NCI-H2196 treated with DMSO at 0.1 percent for 48 hours (cell line): Measurements from ENCODE around the gene SYN1.
A peak's percentile ranks its signal among the peaks of the same experiment; 100 is the strongest.

Experiments used
- DNase-seq: peaks from one replicate; lab custom pipeline; 2025; ENCODE audit not compliant: unreplicated experiment; lab: John Stamatoyannopoulos, UW

Gene SYN1

DNA sequence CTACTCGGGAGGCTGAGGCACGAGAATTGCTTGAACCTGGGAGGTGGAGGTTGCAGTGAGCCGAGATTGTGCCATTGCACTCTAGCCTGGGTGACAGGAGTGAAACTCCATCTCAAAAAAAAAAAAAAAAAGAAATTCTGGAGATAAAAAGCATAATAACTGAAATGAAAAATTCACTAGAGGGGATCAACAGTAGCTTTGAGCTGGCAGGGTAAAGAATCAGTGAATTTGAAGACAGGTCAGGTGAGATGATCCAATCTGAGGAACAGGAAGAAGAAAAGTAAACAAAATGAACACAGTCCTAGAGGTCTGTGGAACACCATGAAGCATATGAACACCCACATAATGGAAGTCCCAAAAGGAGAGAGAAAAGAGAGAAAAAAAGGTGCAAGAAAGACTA lies 22.4 kb downstream of the SYN1 start:
- DNase-seq, result no peak

DNA sequence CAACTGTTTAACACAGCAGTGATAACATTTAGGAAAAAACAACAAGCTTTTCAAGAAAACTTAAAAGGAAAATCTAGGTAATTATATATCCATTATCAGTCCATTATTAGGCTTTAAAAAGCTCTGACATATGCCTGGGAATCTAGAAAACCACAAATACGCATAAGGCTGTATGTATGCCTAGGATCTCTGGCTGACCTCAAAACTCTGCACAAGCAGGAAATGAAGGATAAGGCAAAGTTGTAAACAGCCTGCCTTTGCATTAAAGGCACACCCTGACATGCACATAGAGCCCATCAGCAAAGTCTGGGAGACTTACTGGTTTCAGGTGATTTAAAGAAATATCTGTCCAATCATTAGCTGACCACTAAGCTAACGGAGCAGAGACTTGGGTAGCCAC lies 23.4 kb downstream of the SYN1 start:
- DNase-seq, result no peak

DNA sequence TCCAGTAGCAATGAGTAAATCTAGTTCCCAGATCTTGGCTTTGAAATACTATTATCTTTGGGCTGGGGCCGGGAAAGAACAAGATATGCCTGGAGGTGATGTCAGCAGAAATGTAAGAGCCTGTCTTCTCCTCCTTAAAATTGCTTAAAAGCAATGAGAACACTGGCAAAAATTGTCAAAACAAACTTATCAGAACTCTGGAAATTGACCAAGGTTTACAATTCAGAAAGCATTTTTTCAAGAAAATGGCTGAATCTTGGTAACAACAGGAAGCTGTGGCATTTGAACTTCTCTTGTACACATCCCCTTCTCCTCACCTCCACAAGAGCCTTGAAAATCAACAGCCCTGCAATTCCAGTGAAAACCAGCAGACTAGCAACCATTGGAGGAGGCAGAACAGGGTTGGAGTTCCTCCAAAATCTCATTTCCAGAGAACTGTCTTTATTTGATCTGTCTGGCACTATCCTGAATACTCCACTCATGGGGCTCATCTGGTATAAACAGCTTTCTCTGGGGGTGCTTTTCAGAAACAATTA lies 23.9 kb downstream of the SYN1 start:
- DNase-seq, result no peak

DNA sequence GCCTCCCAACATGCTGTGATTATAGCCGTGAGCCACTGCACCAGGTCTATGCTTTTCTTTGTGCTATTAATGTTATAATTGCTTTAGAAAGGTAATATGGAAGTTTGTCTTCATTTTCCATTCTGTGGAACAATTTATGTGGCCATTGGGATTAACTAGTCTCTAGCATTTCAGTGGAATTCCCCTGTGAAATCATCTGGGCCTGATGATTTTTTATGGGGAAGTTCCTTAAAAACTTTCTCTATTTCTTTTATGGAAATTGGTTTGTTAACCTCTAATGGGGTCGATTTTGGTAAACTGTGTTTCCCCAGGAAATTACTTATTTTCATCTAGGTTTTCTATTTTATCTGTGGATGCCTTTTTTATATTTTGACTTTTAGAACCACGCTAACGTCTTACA lies 26.1 kb downstream of the SYN1 start:
- DNase-seq, result no peak

DNA sequence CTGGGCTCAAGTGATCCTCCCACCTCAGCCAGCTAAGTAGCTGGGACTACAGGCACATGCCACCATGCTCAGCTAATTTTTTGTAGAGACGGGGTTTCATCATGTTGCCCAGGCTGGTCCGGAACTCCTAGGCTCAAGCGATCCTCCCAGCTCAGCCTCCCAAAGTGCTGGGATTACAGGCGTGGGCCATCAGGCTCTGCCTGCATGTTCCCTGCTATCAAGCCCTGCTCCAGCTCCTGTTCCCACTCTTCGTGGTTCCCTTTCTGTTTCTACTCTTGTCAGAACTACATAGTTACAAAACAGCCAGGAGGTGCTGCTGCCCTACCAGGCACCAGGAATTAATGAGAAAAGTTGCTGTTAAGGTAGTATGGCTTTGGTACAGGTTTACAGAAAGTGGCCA lies 28.7 kb downstream of the SYN1 start:
- no peak for DNase-seq

DNA sequence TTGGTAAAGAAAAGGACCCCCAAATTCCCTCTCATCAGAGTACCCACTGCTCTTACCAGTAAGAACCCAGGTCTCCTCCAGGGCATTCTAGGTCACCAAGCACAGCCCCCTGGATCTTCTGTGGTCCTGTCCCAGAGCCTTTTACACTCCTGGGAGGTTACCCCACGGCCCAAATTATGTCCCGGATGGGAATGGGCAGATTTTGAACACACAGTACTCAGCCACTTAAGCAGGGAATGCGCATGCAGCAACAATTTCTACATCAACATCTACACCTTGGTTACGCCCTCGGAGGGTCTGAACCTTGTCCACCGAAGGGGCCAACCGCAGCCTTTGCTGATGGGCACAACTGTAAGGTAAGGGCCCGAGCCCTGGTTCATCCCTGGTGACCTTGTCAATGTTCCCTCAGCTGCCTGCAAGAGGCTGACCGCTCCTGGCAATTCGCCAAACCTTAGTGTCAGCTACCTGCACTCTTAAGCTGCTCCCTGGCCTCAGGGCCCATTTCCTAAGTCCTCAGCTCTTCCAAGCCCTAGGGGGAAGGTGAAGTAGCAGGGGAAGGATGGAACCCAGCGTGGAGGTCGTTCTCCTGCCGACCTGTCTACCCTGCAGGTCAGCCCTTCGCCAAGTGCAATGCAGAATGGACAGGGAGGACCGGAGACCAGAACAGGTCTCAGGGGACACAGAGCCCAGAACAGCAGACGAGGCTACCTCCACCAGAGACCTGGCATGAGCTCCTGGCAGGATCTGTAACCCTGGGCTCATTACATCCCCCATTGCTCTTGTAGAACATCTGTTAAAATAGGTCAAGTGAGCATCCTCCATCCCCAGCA lies 31.5 kb downstream of the SYN1 start:
- no peak for DNase-seq

DNA sequence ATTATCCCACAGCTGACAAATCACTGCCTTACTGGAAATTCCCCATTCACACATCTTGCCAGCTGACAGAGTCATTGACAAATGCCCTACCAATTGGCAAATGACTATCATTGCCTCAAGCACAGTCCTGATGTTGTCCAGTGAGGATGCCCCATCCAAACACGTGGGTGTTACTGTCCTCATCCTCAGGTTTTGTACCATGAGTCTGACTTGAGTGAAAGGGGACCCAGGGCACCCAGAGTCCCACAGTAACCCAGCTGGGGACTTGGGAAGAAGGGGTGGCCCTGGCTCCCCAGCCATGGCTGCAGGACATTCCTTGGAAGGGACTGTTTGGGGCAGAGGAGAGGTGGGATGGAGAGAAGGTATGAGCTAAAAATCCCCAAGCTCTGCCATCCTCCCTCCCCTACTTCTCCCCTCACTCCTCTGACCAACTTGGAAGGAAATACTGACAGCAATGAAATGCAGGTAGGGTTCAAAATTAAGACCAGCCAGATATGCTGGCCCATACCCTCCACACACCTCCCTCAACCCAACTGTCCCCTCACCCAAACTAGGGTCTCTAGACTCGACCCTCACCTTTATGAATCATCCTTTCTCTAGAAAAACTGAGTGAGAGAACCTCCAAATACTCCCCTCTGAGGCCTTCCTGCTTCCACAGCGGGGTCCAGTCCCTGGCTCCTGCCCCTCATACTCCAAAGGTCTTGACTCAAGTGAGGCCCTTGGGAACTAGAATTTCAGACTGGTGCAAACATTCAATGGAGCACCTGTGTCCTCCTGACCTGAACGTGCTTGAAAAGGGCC lies 32.4 kb downstream of the SYN1 start:
- DNase-seq, result no peak

DNA sequence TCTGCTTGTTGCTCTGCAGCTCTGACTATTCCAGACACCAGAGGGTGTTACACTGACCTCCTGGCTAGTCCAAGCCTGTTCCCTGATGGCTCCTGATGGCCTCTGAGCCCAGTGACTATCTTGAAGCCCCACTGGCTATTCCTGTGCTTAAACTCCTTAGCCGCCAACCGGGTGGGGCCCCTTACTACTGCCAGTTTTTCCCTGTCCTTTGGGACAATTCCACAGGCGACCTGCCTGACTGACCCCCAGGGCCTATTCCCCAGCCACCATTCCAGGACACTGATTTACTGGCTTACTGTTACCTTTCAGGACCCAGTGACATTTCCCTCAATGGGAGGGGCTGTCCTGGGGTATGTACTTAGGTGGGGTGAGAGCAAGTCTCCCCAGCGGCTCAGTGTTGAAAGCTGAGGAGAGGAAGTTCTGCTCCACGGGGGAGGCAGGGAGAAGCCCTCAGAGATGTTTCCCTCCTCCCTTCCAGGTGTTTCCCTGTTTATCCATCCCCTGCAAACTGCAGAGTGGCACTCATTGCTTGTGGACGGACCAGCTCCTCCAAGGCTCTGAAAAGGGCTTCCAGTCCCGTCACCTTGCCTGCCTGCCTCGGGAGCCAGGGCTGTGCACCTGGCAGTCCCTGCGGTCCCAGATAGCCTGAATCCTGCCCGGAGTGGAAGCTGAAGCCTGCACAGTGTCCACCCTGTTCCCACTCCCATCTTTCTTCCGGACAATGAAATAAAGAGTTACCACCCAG lies 33.4 kb downstream of the SYN1 start:
- DNase-seq, result no peak

DNA sequence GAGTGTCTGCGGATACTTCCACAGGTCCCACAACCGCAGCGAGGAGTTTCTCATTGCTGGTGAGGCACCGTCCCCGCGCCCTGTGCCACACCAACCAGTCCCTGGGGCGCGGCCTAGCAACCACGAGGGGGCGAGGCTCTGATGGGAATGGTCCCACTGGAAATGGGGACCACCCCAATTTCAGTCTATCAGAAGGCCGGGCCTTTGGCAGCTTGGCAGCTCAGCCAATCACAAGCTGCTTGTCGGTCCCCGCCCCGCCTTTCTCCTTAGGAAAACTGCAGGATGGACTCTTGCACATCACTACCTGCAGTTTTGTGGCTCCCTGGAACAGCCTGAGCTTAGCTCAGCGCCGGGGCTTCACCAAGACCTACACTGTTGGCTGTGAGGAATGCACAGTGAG lies 34.4 kb downstream of the SYN1 start:
- no peak for DNase-seq

DNA sequence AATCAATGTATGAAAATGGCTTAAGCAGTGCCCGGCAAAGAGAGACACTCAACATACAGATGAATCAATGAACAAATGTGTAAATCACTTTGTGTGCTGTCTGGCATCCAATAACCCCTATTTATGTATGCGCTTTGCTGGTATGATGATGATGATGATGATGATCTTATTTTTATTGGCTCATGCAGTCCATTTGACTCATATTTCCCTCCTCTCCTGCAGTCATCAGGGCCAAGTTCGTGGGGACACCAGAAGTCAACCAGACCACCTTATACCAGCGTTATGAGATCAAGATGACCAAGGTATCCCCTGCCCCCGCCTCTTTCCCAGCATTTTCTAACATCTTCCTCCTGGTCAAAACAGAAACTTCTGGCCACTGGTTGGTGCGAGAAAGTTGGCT lies 34.9 kb downstream of the SYN1 start:
- no peak for DNase-seq

DNA sequence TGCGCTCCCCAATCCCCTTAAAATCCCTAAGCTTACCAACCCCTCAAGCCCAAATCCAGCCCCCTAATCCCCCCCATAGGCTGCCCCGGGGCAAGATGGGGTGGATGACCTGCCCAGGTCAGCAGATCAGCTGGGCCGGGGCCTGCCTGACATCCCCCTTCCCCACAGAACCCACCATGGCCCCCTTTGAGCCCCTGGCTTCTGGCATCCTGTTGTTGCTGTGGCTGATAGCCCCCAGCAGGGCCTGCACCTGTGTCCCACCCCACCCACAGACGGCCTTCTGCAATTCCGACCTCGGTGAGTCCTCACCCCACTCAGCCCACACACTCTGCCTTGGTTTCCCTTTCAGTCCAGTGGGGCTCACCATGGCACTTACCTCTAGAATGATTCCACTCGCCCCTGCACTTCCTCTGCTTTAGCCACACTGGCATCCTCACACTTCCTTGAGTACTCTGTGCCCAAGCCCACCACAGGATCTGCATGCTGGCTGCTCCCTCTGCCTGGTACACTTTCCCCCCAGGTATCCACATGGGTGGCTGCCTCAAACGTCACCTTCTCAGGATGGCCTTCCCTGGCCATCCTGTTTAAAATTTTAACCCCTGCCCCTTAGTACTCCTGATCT lies 36.3 kb downstream of the SYN1 start:
- DNase-seq, result no peak

DNA sequence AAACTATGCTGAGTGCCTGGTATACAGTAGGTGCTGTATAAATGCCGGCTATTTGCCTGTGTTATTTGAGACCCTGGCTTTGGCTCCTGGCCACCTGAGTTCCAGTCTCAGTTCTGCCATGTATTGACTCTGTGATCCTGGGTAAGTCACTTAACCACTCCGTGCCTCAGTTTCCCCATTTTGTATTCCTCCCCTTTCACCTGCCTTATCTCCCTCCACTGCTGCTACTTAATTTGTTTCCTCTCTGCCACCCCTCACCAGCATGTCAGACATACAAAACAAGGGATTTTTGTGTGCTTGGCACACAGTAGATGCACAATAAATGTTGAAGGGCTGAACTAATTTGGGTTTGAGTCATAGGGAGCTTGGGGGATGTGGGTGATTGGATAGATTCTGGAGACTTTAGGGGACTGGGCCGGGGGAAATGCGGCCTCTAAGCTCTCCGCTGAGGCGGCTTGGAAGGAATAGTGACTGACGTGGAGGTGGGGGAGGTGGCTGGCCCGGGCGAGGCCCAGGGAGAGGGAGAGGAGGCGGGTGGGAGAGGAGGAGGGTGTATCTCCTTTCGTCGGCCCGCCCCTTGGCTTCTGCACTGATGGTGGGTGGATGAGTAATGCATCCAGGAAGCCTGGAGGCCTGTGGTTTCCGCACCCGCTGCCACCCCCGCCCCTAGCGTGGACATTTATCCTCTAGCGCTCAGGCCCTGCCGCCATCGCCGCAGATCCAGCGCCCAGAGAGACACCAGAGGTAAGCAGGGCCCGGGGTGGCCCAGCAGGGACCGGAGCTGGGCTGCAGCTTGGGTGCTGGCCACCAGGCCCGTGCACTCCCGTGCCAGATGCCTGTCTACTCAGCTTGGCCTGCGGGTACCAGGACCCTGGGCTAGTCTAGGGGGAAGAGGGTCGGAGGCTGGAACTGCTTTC lies 37.7 kb downstream of the SYN1 start, which contains the start of gene TIMP1:
Gene TIMP1, plus strand, starts transcription at position 706 of the 917 bp plus-strand sequence. CDS start 980 bp downstream, outside the sequence.
- peak; percentile 41 for DNase-seq

DNA sequence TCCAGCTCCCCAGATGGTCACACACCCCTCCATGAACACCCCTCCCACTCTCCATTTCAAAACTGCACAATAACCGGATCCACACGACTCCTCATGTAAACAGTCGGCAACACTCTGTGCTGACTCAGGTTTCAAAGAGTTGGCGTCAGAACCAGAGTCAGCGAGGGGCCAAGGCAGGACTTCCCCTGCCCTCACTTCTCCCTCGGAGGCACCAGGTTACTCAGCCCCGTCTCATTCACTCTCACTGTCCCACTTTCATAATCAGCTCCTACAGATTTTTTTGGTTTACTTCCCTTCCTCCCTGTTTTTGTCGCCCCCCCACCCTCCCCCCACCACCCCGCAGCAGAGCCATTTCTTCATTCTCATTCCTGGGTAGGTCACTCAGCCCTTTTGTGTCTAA lies 40.1 kb downstream of the SYN1 start:
- no peak for DNase-seq

DNA sequence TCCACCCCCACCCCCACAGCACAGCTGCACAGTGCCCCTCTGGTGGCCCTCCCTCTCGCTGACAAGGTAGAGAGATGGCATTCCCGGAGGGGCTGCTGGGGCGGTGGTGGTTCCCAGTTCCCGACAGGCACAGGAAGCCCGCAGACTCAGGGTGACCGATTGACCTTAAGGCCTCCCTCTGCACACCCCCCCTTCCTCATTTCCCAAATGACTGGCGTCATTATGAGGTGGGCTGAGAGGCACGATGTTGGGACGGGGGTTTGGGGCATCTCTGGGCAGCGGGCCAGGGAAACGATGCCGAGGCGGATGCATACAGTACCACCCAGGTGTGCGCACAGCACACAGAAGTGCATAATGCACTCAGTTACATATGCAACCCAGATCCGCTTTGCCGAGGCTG lies 41.0 kb downstream of the SYN1 start:
- no peak for DNase-seq

DNA sequence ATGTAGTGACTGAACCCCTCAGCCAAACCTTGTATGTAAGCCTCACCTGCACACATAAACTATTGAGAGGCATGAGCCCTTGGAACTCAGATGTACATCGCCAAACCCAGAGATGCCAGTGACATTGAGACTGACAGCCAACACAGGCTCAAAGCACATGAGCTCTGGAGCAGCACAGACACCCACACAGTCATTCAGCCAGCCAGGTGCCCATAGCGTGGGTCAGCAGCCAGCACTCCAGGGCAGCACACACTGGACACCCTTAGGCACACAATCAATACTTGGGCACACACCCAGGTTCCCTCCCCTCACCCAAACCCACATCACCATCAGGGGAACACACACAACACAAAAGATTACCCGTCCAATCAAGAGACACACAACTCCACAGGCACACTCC lies 41.8 kb downstream of the SYN1 start:
- no peak for DNase-seq

DNA sequence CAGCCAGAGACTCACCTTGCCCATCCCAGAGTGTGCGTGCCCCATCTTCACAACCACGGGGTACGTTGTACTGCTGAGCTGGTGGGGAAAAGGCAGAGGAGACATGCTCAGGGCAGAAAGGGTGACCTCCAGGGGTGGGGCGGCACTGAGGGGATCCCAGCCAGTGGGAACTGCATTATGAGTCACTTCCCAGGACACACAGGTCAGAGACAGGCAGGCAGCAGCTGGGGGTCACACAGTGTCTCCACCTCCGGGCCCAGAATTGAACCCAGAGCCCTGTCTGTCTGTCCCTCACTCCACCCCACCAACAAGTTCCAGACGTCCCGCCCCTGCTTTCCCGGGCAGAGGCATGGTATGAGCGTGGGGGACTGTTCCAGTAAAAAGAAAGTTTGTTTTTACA lies 42.2 kb downstream of the SYN1 start:
- no peak for DNase-seq

DNA sequence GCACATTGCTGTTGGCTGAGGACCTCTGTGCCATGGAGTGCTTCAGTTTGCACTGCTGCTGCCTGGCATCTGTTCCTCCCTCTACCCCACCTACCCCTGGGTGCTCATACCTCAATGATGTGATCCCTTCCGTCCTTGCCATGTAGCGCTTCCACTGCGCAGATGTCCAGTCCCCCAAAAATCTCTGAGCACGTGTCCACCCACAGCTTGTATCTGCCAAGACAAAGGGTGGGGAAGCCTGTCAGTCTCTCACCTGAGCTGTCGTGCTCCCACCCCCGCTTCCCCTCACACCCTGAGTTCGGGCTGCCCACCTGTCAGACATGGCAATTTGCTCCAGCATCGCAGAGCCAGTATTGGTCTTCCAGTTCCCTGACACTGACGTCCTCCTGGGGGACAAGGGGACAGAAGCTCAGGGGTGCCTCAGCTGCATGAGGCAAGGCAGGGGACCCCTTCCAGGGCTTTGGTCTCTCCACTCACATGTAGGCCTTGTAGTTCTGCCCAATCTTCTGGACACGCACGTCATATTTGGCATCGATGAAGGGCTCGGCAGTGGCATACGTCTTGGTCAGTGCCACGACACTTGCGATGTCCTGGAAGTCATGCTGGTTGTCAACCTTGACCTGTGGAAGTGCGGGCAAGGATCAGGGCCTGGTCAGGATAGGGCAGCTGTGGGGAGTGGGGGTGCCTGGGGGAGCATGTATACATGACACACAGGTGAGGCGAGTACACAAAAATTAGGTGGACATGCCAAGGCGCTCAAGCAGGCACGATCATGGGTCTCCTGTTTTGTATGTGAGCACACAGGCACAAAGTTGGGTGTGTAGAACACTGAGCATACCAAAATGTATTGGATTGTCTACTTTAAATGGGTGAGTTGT lies 43.4 kb downstream of the SYN1 start:
- DNase-seq, result no peak

DNA sequence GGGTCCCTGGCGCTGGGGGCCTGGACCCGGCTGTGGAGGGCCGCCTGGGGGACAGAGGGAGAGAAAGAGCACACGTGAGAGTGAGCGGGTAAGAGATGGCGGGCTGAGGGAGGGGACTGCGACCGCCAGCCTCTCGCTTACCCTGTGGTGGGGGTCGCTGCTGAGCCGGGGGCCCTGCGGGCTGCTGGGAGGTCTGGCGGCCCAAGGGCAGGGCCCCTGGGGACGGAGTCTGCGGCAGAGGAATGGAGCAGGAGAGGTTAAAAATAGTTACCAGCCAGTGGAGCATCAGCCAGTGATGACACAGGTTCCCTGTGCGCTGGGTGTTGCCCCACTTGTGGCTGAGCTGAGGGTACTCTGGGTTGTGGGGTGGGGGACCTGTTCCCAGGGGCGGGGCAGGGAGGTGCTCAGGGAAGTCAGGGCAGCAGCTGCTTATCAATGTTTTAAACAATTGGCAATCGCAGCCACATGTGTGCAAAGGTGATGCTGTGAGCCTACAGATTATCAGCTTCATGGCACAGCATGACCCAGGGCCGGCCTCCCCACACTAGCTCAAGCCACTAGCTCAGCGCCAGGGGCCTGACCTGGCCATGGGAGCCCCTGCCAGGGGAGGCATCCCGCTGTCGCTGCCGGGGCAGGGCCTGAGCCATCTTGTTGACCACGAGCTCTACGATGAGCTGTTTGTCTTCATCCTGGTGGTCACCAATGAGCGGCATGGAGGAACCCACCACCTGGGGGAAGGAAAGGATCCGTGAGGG lies 44.9 kb downstream of the SYN1 start:
- no peak for DNase-seq
